ENCODE measurements around the gene NPB. TPM values are rescaled to one million over a fixed set of nuclear protein-coding genes. Genes with fewer than 3 reads are reported as not detected.

The NPB gene
- total RNA-seq, 4 donors from 2014 or later: 0.41 TPM; not detected in 3

GRCh38 chr17:81928544-81929252 is 26.7 kb downstream of the NPB start:
- DNase-seq: no peak
- Histone ChIP-seq H3K4me1 (peaks cover 27 to 50% (median 42%) of the 10 kb centered on the region in 4 donors), H3K4me3 (peak overlapping the region; percentile 14 to 99 (median 72)), H3K9me3 (no peaks in the 10 kb centered on the region), H3K27ac (peak overlapping the region in 1 of 4 donors; percentile 99), H3K27me3 (peaks cover 17% of the 10 kb centered on the region), H3K36me3 (no peaks in the 10 kb centered on the region)
- WGBS, 2 donors (ENCODE audit: low coverage in 1 of 2): 24% methylated on average over 44 of the region's 44 CpGs; no CpG with 5 or more reads in 1 of the 2 donors
- intact Hi-C loops (cut with DNase I; ENCODE audit: low total_unique reads) (no loop called here), in situ Hi-C loops (cut with MboI; ENCODE audit: low pct_ligation_motif_present in 1 of 4, low pct_unique_long_range_greater_than_20kb in 1 of 4, low sequenced_read_pairs in 3 of 4) (no loop called here)
- no peak for TF ChIP-seq POLR2AphosphoS5 (IDR thresholded peaks at IDR 0.05)
- TF ChIP-seq EP300 (IDR thresholded peaks at IDR 0.05; ENCODE audit: low read depth): no peak
- TF ChIP-seq POLR2A (IDR thresholded peaks at IDR 0.05): no peak
- no peak for TF ChIP-seq CTCF (IDR thresholded peaks at IDR 0.05)

- peaks cover 17% of the 10 kb centered on the region for H3K27me3 ChIP-seq
- intact Hi-C loops (cut with DNase I; ENCODE audit: low total_unique reads): no loop called here
- 84% methylated on average over 31 of the region's 31 CpGs; no CpG with 5 or more reads in 1 of the 2 donors for WGBS, 2 donors (ENCODE audit: low coverage in 1 of 2)
- TF ChIP-seq CTCF (IDR thresholded peaks at IDR 0.05) (no peak), POLR2A (IDR thresholded peaks at IDR 0.05) (no peak), EP300 (IDR thresholded peaks at IDR 0.05; ENCODE audit: low read depth) (no peak), POLR2AphosphoS5 (IDR thresholded peaks at IDR 0.05) (no peak)
- peaks cover 20 to 42% (median 34%) of the 10 kb centered on the region in 4 donors for H3K4me1 ChIP-seq
- no peak overlapping the region for H3K27ac ChIP-seq
- no peak for DNase-seq
- no peaks in the 10 kb centered on the region for H3K36me3 ChIP-seq
- no peaks in the 10 kb centered on the region for H3K9me3 ChIP-seq
- in situ Hi-C loops (cut with MboI; ENCODE audit: low pct_ligation_motif_present in 1 of 4, low pct_unique_long_range_greater_than_20kb in 1 of 4, low sequenced_read_pairs in 3 of 4): no loop called here
- H3K4me3 ChIP-seq: no peak overlapping the region
Measured at GRCh38 chr17:81929253-81930141, 27.5 kb downstream of the NPB start.

GRCh38 chr17:81930142-81931125 is 28.4 kb downstream of the NPB start:
- in situ Hi-C loops (cut with MboI; ENCODE audit: low pct_ligation_motif_present in 1 of 4, low pct_unique_long_range_greater_than_20kb in 1 of 4, low sequenced_read_pairs in 3 of 4): no loop called here
- 62 to 74% methylated on average over 7 to 20 of the region's 20 CpGs for WGBS, 2 donors (ENCODE audit: low coverage in 1 of 2)
- no peaks in the 10 kb centered on the region for H3K36me3 ChIP-seq
- peaks cover 14 to 32% (median 25%) of the 10 kb centered on the region in 4 donors for H3K4me1 ChIP-seq
- H3K4me3 ChIP-seq: no peak overlapping the region
- H3K9me3 ChIP-seq: no peaks in the 10 kb centered on the region
- H3K27ac ChIP-seq: no peak overlapping the region
- DNase-seq: peak; percentile 49
- H3K27me3 ChIP-seq: peaks cover 17% of the 10 kb centered on the region
- TF ChIP-seq POLR2A (IDR thresholded peaks at IDR 0.05) (no peak), CTCF (IDR thresholded peaks at IDR 0.05) (no peak), EP300 (IDR thresholded peaks at IDR 0.05; ENCODE audit: low read depth) (no peak), POLR2AphosphoS5 (IDR thresholded peaks at IDR 0.05) (no peak)
- intact Hi-C loops (cut with DNase I; ENCODE audit: low total_unique reads): no loop called here

Measured in transverse colon (tissue), 4 donors.